Measurements from ENCODE around the gene USO1.

- no peak for TF ChIP-seq POLR2AphosphoS5 (IDR thresholded peaks at IDR 0.05; ENCODE audit: low read depth, low read length)
- TF ChIP-seq TAF1 (IDR thresholded peaks at IDR 0.05; ENCODE audit: borderline replicate concordance, insufficient read depth, low read length), result no peak
- no peak for TF ChIP-seq REST (IDR thresholded peaks at IDR 0.05; ENCODE audit: insufficient read depth in 1 of 2, low read depth in 2 of 2, low read length in 2 of 2)
- no peak for TF ChIP-seq SIN3A (IDR thresholded peaks at IDR 0.05; ENCODE audit: borderline replicate concordance, insufficient read depth, low read length)
Observed at GRCh38 chr4:75830906-75831305, 106.5 kb downstream of the USO1 start.

Data from PFSK-1 (cell line).